ENCODE measurements around the gene C2orf15. TPM values are rescaled to one million over a fixed set of nuclear protein-coding genes. Genes with fewer than 3 reads are reported as not detected.

C2orf15 gene
- total RNA-seq, 2 experiments from 2014 or later, result 0.25 to 1.3 TPM

DNA sequence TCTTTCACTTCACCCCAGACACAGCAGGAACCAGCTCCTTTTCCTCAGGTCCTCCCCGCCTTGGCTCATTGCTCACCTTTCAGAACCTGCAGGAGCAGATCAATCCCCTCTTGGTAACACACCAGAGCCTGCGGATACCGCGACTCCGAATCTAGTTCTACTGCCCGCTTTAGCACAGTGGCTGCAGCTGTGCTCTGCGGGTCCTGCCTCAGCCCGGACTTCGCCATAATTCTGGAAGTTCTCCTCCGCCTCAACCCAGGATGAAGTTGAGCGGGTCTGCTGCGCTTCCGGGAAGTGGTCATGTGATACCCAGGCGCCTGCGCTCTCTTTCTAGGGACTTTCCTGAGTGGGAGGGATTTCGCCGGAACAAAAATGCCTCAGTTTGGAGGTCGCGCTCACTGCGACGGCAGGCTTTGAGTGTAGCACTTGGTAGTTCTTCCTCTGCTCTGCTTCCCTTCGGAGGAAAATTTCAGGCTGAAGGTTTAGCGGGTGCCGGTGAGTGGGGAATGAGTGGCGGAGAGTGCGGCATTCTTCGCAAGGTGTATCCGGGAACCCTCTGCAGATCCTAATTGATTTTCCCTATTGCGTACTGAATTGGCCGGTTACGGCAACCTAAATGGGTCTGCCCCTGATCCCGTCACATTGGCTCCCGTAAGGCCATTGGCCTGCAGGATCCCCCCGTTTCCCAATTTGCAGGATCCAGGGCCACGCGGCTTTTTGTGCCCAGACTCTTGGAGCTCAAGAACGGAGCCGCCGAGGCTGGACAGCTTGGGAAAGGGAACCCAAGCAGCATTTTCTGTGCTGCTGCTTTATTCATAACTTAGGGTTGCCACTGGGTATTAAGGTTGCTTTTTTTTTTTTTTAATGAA lies 39.5 kb downstream of the C2orf15 start, which contains the start of the genes MITD1 and MRPL30:
TSS of gene MITD1 (minus strand) at position 304 of the 869 bp plus-strand sequence. CDS start at position 227, 77 bp downstream.
TSS of gene MRPL30 (plus strand) at position 430 of the 869 bp plus-strand sequence. CDS start 5,020 bp downstream, outside the sequence.
- Histone ChIP-seq H3K4me2 (ENCODE audit: low read length) (peak within 1 kb of the TSS; percentile 89), H2AFZ (ENCODE audit: low read length) (peak within 1 kb of the TSS; percentile 95), H3K4me3 (ENCODE audit: low read depth, low read length, poor library complexity, severe bottlenecking) (peak within 1 kb of the TSS; percentile 82), H3K9me3 (ENCODE audit: low read length) (no peaks in the 10 kb centered on the region), H3K4me1 (ENCODE audit: insufficient read depth, low read length, poor library complexity, severe bottlenecking) (peaks cover 17% of the 10 kb centered on the region), H3K36me3 (ENCODE audit: insufficient read depth, low read length) (peaks cover 4% of the 10 kb centered on the region; the same call in 1 of the 2 replicates), H3K27ac (ENCODE audit: low read depth, low read length, poor library complexity, severe bottlenecking) (peak within 1 kb of the TSS; percentile 32), H3K79me2 (ENCODE audit: insufficient read depth, low read depth, low read length) (peaks cover 58% of the 10 kb centered on the region), H3K9me2 (ENCODE audit: insufficient read depth, low read length) (no peaks in the 10 kb centered on the region), H4K20me1 (ENCODE audit: insufficient read depth, low read length) (no peaks in the 10 kb centered on the region)
- POLR2A ChIA-PET, result interaction anchor here (0.7 to 2.4 kb wide), 5 partner anchors 11 to 156 kb away, joined by 3 to 19 read pairs (median 4); partner anchors contain the start of genes C2orf15, EIF5B, LIPT1 and TSGA10
- CTCF ChIA-PET (ENCODE audit: unreplicated experiment), result no interaction called here
- intact Hi-C loops (cut with micrococcal nuclease; ENCODE audit: unreplicated experiment), result loop anchor here (1.0 to 10.0 kb wide), 5 partner anchors 26 to 1384 kb away; partner anchors contain the start of genes C2orf15, LIPT1, PDCL3 and REV1
- BruUV-seq (replicated peaks), result TSS peak; percentile 89
- peak; percentile 94 for DNase-seq (ENCODE audit: low spot score)
- TF ChIP-seq EZH2phosphoT487 (IDR thresholded peaks at IDR 0.05; ENCODE audit: borderline replicate concordance, low read depth, low read length) (no peak), CTCF (conservative IDR thresholded peaks at IDR 0.05; ENCODE audit: low read length) (no peak)

GRCh38 chr2:99181624-99182000 lies 40.1 kb downstream of the C2orf15 start:
- peak overlapping the region; percentile 32 for H3K27ac ChIP-seq (ENCODE audit: low read depth, low read length, poor library complexity, severe bottlenecking)
- intact Hi-C loops (cut with micrococcal nuclease; ENCODE audit: unreplicated experiment), result loop anchor here (1.0 to 10.0 kb wide), 5 partner anchors 27 to 1383 kb away; partner anchors contain the start of genes C2orf15, LIPT1, PDCL3 and REV1

More at GRCh38 chr2:99181624-99182000, 40.1 kb downstream of the C2orf15 start:
- peak; percentile 19 for DNase-seq (ENCODE audit: low spot score)
- Histone ChIP-seq H4K20me1 (ENCODE audit: insufficient read depth, low read length) (no peaks in the 10 kb centered on the region), H3K9me3 (ENCODE audit: low read length) (no peaks in the 10 kb centered on the region), H3K4me1 (ENCODE audit: insufficient read depth, low read length, poor library complexity, severe bottlenecking) (peaks cover 17% of the 10 kb centered on the region), H3K79me2 (ENCODE audit: insufficient read depth, low read depth, low read length) (peaks cover 61% of the 10 kb centered on the region), H3K4me2 (ENCODE audit: low read length) (peak overlapping the region; percentile 89), H3K4me3 (ENCODE audit: low read depth, low read length, poor library complexity, severe bottlenecking) (peak overlapping the region; percentile 82), H3K36me3 (ENCODE audit: insufficient read depth, low read length) (peaks cover 4% of the 10 kb centered on the region; the same call in 1 of the 2 replicates), H3K9me2 (ENCODE audit: insufficient read depth, low read length) (no peaks in the 10 kb centered on the region), H2AFZ (ENCODE audit: low read length) (peak overlapping the region; percentile 95)
- ChIA-PET POLR2A (interaction anchor here (1.0 to 2.4 kb wide), 2 partner anchors 40 to 155 kb away, joined by 3 to 19 read pairs; partner anchors contain the start of genes C2orf15, EIF5B and TXNDC9), CTCF (ENCODE audit: unreplicated experiment) (no interaction called here)
- BruUV-seq (replicated peaks), result no TSS peak
- TF ChIP-seq EZH2phosphoT487 (IDR thresholded peaks at IDR 0.05; ENCODE audit: borderline replicate concordance, low read depth, low read length) (no peak), CTCF (conservative IDR thresholded peaks at IDR 0.05; ENCODE audit: low read length) (no peak)
